ENCODE data around the gene ATF7IP2.

GRCh38 chr16:10383626-10384025 is 2.2 kb upstream of the ATF7IP2 start:
- TF ChIP-seq USF2 (CRISPR knock-in tag; IDR thresholded peaks at IDR 0.05) (no peak), CTCF (IDR thresholded peaks at IDR 0.05) (no peak), ELF4 (CRISPR knock-in tag; IDR thresholded peaks at IDR 0.05; ENCODE audit: low read depth) (no peak)
